GM12878 (cell line): ENCODE data around the gene FIZ1.

Experiments used
- ATF2 ChIP-seq: IDR thresholded peaks from 2 replicates; pipeline ENCODE4 v1.6.1; 2012; ENCODE audit warnings: low read length, inconsistent platforms
- CHD4 ChIP-seq: fragments of 200-600 bp; sonication (generic); IDR thresholded peaks from 2 replicates; pipeline ENCODE4 v1.6.1; 2016; ENCODE audit warnings: mild to moderate bottlenecking
- CTCF ChIP-seq, 3 experiments: IDR thresholded peaks in 2 of 3; conservative IDR thresholded peaks in 1 of 3; 2 replicates each; pipeline ENCODE4 v1.5.1; 2011; ENCODE audit warnings: low read depth in 3 of 3, low read length in 3 of 3, mild to moderate bottlenecking in 3 of 3, control low read depth in 2 of 3, moderate library complexity in 2 of 3, inconsistent platforms in 1 of 3, mixed read lengths in 1 of 3; ENCODE audit not compliant: control insufficient read depth in 2 of 3, insufficient read depth in 1 of 3; ENCODE audit errors: extremely low read depth in 1 of 3
- EZH2 ChIP-seq: IDR thresholded peaks from 2 replicates; pipeline ENCODE4 v1.6.1; 2012; ENCODE audit warnings: low read depth, mild to moderate bottlenecking, control low read depth, inconsistent platforms, low read length, borderline replicate concordance; ENCODE audit not compliant: control insufficient read depth
- SMC3 ChIP-seq: IDR thresholded peaks from 2 replicates; pipeline ENCODE4 v1.6.1; 2011; ENCODE audit warnings: low read length, improper control_type of control experiment, borderline replicate concordance
- TAF1 ChIP-seq: IDR thresholded peaks from 2 replicates; pipeline ENCODE4 v1.6.1; 2011; ENCODE audit warnings: mild to moderate bottlenecking, low read depth, low read length, borderline replicate concordance
- TCF12 ChIP-seq: IDR thresholded peaks from 2 replicates; pipeline ENCODE4 v1.6.1; 2011; ENCODE audit warnings: low read depth, mild to moderate bottlenecking, low read length

- TF ChIP-seq CTCF (IDR thresholded peaks at IDR 0.05 in 2 of 3, conservative IDR thresholded peaks at IDR 0.05 in 1 of 3; ENCODE audit: control insufficient read depth in 2 of 3, extremely low read depth in 1 of 3, insufficient read depth in 1 of 3, low read depth in 3 of 3, low read length in 3 of 3), result no peak
- TF ChIP-seq TAF1, result no peak
- TF ChIP-seq SMC3, result no peak
- TF ChIP-seq EZH2, result no peak
- no peak for TF ChIP-seq ATF2
- no peak for TF ChIP-seq TCF12
- no peak for TF ChIP-seq CHD4
These were observed 12.8 kb upstream of the FIZ1 start for GRCh38 chr19:55611983-55612645.
